Karpas-422 (cell line): ENCODE measurements around the gene TMSB10. TPM values are rescaled to one million over a fixed set of nuclear protein-coding genes. Genes with fewer than 3 reads are reported as not detected.

ENCODE experiments used
- DNase-seq: peaks from one replicate; pipeline ENCODE4 v3.0.0-alpha.2; 2015
- H2AFZ ChIP-seq: fragments of 200-600 bp; sonication (generic); 2 replicates; pipeline ENCODE4 v1.6.1; 2014; ENCODE audit warnings: antibody characterized with exemption, low read length, mixed read lengths
- H3K27ac ChIP-seq: fragments of 200-600 bp; sonication (generic); 2 replicates; pipeline ENCODE4 v1.5.1; 2014; ENCODE audit warnings: mild to moderate bottlenecking, low read length, moderate library complexity
- H3K27me3 ChIP-seq: fragments of 200-600 bp; sonication (generic); 2 replicates; pipeline ENCODE4 v1.6.1; 2014; ENCODE audit warnings: low read length, mixed read lengths
- H3K36me3 ChIP-seq: fragments of 200-600 bp; sonication (generic); 2 replicates; pipeline ENCODE4 v1.6.1; 2014; ENCODE audit warnings: low read length, mixed read lengths; ENCODE audit not compliant: insufficient read depth
- H3K4me1 ChIP-seq: fragments of 200-600 bp; sonication (generic); 2 replicates; pipeline ENCODE4 v1.6.1; 2014; ENCODE audit warnings: mild to moderate bottlenecking, low read length, mixed read lengths
- H3K4me2 ChIP-seq: fragments of 200-600 bp; sonication (generic); 2 replicates; pipeline ENCODE4 v1.6.1; 2014; ENCODE audit warnings: low read length, low read depth, mild to moderate bottlenecking; ENCODE audit not compliant: poor library complexity, severe bottlenecking
- H3K4me3 ChIP-seq: fragments of 200-600 bp; sonication (generic); 2 replicates; pipeline ENCODE4 v1.5.1; 2014; ENCODE audit warnings: mild to moderate bottlenecking, antibody characterized with exemption, low read length, mixed read lengths
- H3K79me2 ChIP-seq: fragments of 200-600 bp; sonication (generic); 2 replicates; pipeline ENCODE4 v1.6.1; 2014; ENCODE audit warnings: mild to moderate bottlenecking, low read length, mixed read lengths
- H3K9ac ChIP-seq: fragments of 200-600 bp; sonication (generic); 2 replicates; pipeline ENCODE4 v1.6.0; 2014; ENCODE audit warnings: low read length
- H3K9me2 ChIP-seq: fragments of 200-600 bp; sonication (generic), shearing (Covaris generic); replicated peaks from 2 replicates; pipeline ENCODE4 v1.6.0; 2014; ENCODE audit warnings: mild to moderate bottlenecking, low read length, moderate library complexity; ENCODE audit not compliant: insufficient read depth
- H3K9me3 ChIP-seq: fragments of 300-700, 200-600 bp; sonication (generic); 2 replicates; pipeline ENCODE4 v1.6.1; 2014; ENCODE audit warnings: low read length, mixed read lengths
- H4K20me1 ChIP-seq: fragments of 200-600 bp; sonication (generic); 2 replicates; pipeline ENCODE4 v1.6.1; 2014; ENCODE audit warnings: mild to moderate bottlenecking, antibody characterized with exemption, low read length, low read depth; ENCODE audit not compliant: insufficient read depth
- total RNA-seq: library from RNA; depleted of rRNA; stranded (reverse); fragments of >200 nt; shearing (Covaris generic); gene quantifications from 2 replicates; pipeline ENCODE4 v1.2.3, GENCODE V29; 2014; ENCODE audit warnings: low replicate concordance

The TMSB10 gene
- total RNA-seq, 1 experiment from 2014 or later = 1,287 TPM

DNA sequence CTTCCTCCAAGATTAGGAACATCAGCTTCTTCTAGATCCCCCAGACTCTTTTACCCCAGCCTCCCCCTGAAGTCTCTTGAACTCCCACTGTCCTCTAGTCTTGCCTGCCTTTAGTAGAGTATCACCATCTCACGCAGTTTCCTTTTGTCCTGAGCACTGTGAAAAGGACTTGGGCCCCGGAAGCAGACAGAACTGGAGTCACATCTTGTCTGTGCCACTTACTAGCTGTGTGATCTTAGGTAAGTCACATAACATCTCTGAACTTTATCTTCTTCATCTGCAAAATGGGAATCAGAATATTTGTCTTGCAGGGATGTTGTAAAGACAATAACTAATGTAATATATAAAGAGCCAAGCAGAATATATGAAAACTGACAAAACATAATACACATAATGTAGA is 16.1 kb upstream of the TMSB10 start:
- Histone ChIP-seq H3K27me3 (no peaks in the 10 kb centered on the region), H3K79me2 (no peaks in the 10 kb centered on the region), H3K9ac (peak overlapping the region; percentile 47), H3K9me2 (no peaks in the 10 kb centered on the region), H4K20me1 (no peaks in the 10 kb centered on the region), H2AFZ (peak overlapping the region; percentile 91), H3K4me2 (peak overlapping the region; percentile 52), H3K36me3 (no peaks in the 10 kb centered on the region), H3K27ac (0 out of 2 replicates have a peak overlapping the region, but pooled peaks have one; percentile 36), H3K9me3 (no peaks in the 10 kb centered on the region), H3K4me3 (peak overlapping the region; percentile 30; the same call in 1 of the 2 replicates), H3K4me1 (peaks cover 16% of the 10 kb centered on the region)
- no peak for DNase-seq

DNA sequence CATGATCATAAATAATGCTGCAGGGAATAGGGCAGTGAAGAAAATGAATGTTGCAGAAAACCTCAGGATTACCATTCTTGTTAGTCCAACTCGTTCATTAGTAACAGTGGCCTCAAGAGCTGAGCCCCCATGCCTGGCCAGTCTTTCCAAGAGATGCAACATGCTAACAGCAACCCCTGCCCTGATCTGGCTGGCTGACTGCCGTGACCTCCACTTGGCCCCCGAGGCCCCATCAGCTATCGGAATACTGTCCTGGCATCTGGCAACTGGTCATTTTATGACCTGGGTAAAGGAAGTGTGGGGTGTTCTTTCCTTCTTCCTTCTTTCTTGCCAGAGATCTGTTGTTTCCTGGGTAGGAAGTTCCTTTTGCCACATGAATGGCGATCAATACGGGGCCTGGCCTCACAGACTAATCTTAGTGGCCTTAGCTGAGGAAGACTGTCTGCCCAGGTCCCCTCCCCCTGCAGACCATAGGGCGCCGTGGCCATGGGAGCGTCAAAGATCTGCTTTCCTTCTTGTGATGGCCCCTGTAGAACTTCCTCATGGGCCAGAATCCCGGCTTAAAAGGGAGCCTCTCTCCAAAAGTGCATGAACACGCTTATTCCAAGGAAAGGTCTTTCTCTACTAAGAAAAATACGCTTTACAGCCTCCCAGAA is 14.0 kb upstream of the TMSB10 start:
- Histone ChIP-seq H3K4me3 (no peak overlapping the region), H3K4me2 (no peak overlapping the region), H3K9me2 (no peaks in the 10 kb centered on the region; the same call in 1 of the 2 replicates), H4K20me1 (no peaks in the 10 kb centered on the region), H3K36me3 (no peaks in the 10 kb centered on the region), H3K9ac (no peak overlapping the region), H3K27ac (no peak overlapping the region), H3K9me3 (no peaks in the 10 kb centered on the region), H3K79me2 (no peaks in the 10 kb centered on the region), H3K27me3 (no peaks in the 10 kb centered on the region), H3K4me1 (peaks cover 32% of the 10 kb centered on the region), H2AFZ (no peak overlapping the region)
- no peak for DNase-seq

DNA sequence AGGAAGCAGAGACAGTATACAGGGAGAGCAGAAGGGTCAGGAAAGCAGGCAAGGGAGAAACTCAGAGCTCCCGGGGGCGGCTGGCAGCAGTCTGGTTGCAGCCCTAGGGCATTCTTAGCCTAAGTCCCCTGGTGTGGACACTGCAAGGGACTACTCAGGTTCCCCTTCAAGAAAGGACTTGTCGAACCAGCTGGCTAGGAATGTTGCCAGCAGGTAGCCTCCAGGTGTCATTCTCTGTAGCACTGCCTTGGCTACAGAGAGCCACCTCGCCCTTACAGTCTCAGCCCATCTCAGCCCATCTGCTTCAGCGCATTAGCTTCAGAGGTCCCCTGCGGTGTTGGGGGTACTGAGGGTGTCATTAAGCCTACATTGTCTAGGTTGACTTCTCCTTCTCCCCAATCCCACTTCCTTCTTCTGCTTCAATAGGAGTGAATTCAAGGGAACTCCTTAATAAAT is 11.3 kb upstream of the TMSB10 start:
- Histone ChIP-seq H3K9ac (0 out of 2 replicates have a peak overlapping the region, but pooled peaks have one; percentile 30), H4K20me1 (no peaks in the 10 kb centered on the region), H3K9me2 (no peaks in the 10 kb centered on the region; the same call in 1 of the 2 replicates), H2AFZ (peak overlapping the region; percentile 83), H3K36me3 (no peaks in the 10 kb centered on the region), H3K4me3 (no peak overlapping the region), H3K4me2 (peak overlapping the region; percentile 21), H3K27me3 (no peaks in the 10 kb centered on the region), H3K79me2 (no peaks in the 10 kb centered on the region), H3K9me3 (no peaks in the 10 kb centered on the region), H3K27ac (no peak overlapping the region), H3K4me1 (peaks cover 38% of the 10 kb centered on the region)
- no peak for DNase-seq

DNA sequence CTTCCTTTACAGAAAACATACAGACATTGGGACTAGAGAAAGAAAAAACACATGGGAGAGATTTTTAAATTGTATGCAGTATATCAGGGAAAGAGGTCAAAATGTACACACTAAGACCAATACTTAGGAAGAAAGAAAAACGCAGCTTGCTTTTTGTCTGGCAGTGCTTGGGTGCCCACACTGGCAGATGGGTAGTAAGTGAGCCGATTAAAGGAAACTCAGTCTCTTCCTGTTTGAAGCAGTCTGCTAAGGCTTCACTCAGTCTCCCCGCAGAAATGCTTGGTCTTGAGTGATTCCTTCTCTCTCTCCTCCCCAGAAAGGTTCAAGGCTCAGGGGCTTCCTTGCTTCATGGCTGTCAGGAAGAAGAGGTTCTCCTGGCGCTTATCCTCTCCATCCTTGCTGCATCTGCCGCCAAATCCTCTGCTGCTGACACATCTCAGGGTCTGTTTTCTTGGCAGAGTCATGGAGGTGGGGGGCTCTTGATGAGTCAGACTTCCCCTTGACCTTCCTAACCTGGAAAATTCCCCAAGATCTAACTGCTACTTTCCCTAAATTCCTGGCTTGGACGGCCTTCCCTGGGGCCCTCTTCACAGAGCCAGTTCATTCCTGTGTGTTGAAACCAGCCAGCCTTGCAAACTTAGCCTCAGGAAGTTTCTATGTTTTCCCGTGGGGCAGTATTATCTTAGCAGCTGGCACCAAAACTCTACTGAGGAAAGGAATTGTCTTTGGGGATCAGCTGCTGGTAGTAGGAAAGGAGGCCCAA is 10.5 kb upstream of the TMSB10 start:
- Histone ChIP-seq H3K9me2 (no peaks in the 10 kb centered on the region; the same call in 1 of the 2 replicates), H3K27me3 (no peaks in the 10 kb centered on the region), H3K4me1 (peaks cover 32% of the 10 kb centered on the region), H3K36me3 (no peaks in the 10 kb centered on the region), H2AFZ (peak overlapping the region; percentile 83), H3K4me2 (peak overlapping the region; percentile 21), H3K9ac (peak overlapping the region; percentile 30), H3K27ac (no peak overlapping the region), H3K79me2 (no peaks in the 10 kb centered on the region), H3K4me3 (no peak overlapping the region), H4K20me1 (no peaks in the 10 kb centered on the region), H3K9me3 (no peaks in the 10 kb centered on the region)
- peak; percentile 56 for DNase-seq

DNA sequence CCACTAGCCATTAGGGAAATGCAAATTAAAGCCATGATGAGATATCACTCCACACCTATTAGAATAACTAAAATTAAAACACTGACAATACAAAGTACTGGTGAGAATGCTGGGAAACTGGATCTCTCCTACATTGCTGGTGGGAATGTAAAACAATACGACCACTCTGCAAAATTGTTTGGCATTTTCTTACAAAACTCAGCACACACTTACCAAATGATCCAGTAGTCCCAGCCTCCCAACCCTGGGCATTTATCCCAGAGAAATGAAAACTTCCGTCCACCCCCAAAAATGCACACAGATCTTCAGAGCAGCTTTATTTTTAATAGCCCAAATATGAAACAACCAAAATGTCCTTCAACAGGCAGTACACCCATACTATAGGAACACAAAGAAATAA is 8.9 kb upstream of the TMSB10 start:
- Histone ChIP-seq H3K4me1 (peaks cover 32% of the 10 kb centered on the region), H3K27ac (no peak overlapping the region)

DNA sequence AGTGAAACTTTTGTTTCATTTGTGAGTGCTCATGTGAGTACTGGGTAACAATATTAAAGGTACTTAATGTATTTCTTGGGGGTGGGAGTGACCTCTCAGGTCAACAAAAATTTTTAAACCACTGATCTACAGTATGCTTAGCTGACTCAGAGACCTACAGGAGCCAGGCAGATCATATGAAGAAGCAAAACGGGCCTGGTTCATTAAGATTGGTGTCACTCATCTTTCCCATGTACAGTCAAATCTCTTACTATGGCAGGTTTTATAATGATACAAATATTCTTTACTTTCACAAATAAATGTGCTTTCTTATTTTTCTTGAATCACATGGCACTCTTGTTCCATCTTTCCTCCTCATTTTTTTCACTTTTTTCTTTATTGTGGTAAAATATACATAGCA is 7.7 kb upstream of the TMSB10 start:
- Histone ChIP-seq H3K9me2 (no peaks in the 10 kb centered on the region; the same call in 1 of the 2 replicates), H3K4me2 (no peak overlapping the region), H3K4me3 (no peak overlapping the region), H3K9ac (peak overlapping the region; percentile 33; the same call in 1 of the 2 replicates), H3K4me1 (peaks cover 32% of the 10 kb centered on the region), H3K9me3 (no peaks in the 10 kb centered on the region), H3K79me2 (no peaks in the 10 kb centered on the region), H2AFZ (peak overlapping the region; percentile 69; the same call in 1 of the 2 replicates), H3K36me3 (no peaks in the 10 kb centered on the region), H3K27me3 (no peaks in the 10 kb centered on the region), H4K20me1 (no peaks in the 10 kb centered on the region), H3K27ac (peak overlapping the region; percentile 56)
- DNase-seq = no peak

More for the DNA sequence above, 8.9 kb upstream of the TMSB10 start:
- Histone ChIP-seq H3K79me2 (no peaks in the 10 kb centered on the region), H4K20me1 (no peaks in the 10 kb centered on the region), H3K9me2 (no peaks in the 10 kb centered on the region; the same call in 1 of the 2 replicates), H3K4me3 (no peak overlapping the region), H3K9ac (no peak overlapping the region), H3K27me3 (no peaks in the 10 kb centered on the region), H3K4me2 (no peak overlapping the region), H2AFZ (no peak overlapping the region), H3K9me3 (no peaks in the 10 kb centered on the region), H3K36me3 (no peaks in the 10 kb centered on the region)
- no peak for DNase-seq

DNA sequence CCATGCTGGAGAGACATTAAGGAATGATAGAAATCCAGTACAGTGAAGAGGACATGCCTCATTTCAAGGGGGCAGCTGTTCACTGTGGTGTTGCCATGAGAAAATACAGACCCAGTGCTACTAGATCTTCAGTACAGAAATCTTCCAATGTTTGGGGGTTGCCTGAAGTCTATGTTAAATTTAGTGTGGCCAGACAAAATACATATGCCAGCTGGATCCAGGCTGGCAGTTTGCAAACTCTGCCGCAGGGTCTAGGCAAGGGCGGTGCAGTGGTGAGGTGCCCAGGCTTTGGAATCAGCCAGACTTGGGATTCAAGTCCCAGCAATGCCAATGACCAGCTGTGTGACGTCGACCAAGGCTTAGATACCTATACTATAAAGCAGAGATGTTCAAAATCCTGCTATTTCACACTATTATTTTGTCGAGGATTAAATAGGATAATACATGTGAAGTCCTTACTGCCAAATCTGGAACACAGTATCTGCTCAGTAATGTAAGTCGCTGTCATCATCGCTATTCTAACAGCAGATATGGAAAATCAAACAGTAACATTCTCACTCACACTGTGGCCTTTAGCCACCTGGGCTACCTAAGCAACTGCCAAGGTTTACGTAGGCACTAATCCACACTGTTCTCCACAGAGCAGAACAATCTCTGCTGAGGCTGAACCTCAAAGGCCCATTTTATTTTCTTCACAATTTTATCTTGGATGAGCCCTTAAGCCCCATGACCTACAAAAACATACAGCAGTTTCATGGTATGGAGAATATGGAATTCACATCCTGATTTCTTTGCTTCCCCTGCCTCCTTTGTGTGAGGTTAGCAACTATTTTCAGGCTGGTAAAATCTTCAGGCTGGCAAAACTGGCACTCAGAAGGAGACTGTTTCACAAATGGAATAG is 5.9 kb upstream of the TMSB10 start:
- no peaks in the 10 kb centered on the region for H3K27me3 ChIP-seq
- H3K4me3 ChIP-seq = no peak overlapping the region
- no peak for DNase-seq
- no peaks in the 10 kb centered on the region for H3K9me3 ChIP-seq
- no peaks in the 10 kb centered on the region for H3K36me3 ChIP-seq
- no peaks in the 10 kb centered on the region; the same call in 1 of the 2 replicates for H3K9me2 ChIP-seq
- no peak overlapping the region for H3K4me2 ChIP-seq
- no peak overlapping the region for H2AFZ ChIP-seq
- H3K27ac ChIP-seq = no peak overlapping the region
- H4K20me1 ChIP-seq = no peaks in the 10 kb centered on the region
- H3K4me1 ChIP-seq = peaks cover 30% of the 10 kb centered on the region
- H3K79me2 ChIP-seq = no peaks in the 10 kb centered on the region
- H3K9ac ChIP-seq = no peak overlapping the region
